HPDE6-E6E7 (cell line): ENCODE results near the gene COL4A1.
"Not testable (repeated sequence)": the region's sequence is repeated elsewhere in the genome, so short reads cannot be mapped to it uniquely, and the experiment has no call there.

Source experiments
- DNase-seq: peaks from one replicate; pipeline ENCODE4 v3.0.0; 2011; ENCODE audit warnings: missing footprints; ENCODE audit errors: extremely low spot score

COL4A1 gene

DNA sequence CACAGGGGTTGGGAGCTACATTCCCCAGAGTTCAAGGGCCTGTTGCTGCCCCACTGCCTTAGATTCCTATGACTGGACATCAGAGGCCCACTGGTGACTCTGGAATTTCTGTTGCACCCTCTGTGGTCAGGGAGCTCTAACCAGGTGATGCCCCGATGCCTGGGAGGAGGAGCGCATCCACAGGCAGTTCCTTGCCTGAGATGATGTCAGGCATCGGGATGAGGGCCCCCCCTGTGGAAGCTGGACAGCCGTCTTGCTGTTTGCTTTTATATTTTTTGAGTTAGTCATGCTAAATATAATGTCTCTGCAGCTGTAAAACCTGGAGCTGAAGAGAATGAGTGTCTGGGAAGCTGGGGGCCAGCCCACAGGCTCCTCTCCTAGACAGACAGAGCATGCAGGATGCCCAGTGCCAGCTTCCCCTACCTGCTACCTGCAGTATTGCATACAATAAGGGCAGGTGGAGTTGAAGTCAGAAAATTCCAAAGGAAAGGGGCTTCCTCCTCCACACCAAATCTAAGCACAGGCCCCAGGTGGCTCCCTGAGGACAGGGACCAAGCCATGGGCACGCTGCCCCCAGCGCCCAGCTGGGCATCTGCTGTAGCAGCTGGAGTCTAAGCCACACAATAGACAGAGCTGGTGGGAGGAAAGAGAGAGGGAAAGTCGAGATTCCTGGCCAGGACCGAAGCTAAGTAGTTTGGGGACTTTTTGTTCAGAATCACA, 16.4 kb upstream of the COL4A1 start:
- no peak for DNase-seq

DNA sequence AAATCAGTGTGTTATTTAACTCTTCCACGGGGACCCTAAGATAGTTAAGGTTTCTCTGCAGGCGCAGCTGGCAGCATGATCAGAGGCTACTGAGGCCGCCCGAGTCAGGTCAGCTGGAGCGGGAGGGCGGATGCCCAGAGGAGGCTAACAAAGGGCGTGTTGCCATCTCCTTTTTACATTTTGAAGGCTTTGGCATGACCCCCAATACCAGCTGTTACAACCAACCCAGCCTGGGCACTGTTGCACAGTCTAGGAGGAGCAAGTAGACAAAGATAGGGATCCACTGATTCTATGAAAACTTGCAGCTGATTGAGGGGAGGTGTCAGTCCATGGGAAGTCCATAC, 15.8 kb upstream of the COL4A1 start:
- no peak for DNase-seq

DNA sequence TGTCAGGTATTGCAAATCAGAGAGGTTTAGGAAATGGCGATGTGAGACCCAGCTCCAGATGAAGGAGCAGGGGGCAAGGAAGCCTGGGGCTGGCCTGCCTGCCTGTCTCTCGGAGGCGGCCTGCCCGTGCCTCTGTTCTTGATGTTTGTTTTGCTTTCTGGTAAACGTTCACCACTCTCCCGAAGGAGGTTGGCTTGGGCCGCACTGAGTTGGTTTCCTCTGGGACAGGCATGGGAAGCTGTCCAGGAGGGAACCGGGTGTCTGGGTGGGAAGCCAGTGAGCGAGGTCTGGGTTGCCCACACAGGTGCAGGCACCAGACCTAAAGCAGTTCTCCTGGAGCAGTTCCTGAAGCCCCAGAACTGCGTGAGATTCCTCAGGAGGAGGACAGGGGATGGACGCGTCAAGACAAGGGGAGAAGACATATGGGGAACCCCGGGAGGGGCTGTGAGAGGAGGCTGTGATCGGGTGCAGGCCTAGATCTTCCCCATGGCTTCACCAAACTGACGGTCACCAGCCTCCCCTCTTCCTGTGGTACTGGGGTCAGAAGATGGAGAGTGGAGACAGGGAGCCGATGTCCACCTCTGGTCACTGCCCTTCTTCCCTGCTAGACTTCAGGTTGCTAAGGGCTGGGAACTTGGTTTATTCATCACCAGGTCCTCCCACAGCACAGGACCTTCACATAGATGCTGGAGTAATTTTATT, 15.3 kb upstream of the COL4A1 start:
- DNase-seq = no peak

DNA sequence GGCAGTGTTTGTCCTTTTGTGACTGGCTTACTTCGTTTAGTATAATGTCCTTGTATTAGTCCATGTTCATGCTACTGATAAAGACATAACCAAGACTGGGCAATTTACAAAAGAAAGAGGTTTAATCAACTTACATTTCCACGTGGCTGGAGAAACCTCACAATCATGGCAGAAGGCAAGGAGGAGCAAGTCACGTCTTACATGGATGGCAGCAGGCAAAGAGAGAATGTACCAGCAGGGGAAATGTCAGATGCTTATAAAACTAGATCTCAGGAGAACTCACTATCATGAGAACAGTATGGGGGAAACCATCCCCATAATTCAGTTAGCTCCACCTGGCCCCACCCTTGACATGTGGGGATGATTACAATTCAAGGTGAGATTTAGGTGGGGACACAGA, 14.6 kb upstream of the COL4A1 start:
- DNase-seq = not testable (repeated sequence)

DNA sequence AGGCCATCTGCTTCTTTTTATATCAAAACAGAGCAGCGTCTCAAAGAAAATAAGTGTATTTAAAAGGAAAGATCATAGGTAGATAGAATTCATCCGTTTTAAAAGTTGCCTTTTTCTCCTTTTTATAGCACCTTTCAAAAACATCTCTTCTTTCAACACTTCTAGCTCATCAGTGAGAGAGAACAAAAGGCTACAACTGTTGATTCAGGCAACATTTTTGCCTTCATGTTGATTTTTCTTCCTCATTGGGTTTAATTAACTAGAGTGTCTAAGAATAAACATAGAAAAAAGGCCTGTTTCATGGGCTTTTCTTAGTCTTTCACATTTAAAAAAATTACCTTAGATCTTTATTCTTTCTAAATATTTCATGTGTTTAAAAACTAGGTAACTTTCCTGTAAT, 13.7 kb upstream of the COL4A1 start:
- no peak for DNase-seq

DNA sequence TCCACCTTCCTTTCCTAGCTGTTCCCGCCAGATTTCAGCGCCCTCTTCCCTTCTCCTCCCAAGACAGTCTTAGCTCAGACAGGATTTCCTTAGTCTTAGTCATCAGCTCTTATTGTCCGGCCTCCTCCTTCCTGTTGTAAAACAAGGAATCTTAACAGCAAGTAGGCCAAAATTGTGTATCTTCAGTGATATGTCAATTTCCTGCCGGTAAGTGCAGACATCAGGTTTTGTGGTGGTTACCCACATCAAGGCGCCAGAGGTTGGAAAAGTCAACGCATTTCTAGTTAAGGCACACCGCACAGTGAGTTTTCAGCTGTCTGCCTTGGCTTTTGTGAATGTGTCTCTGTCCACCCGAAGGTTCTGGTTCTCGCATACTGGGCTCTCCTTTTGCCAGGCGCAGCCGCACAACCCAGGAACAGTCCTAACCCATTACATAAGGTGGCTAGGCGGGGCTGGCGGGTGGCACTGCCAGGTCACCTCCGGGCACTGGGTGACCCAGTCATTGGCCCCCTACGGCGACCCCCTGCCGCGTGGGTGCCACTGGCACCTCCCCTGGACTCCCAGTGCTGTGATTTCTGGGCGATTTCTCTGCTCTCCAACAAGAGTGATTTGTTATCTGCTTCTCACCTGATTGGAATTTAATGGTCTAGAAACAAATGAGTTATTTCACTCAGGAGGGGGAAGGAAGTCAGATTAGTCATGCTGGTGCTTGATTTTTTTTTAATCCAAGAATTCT, 13.0 kb upstream of the COL4A1 start:
- peak; percentile 84 for DNase-seq

DNA sequence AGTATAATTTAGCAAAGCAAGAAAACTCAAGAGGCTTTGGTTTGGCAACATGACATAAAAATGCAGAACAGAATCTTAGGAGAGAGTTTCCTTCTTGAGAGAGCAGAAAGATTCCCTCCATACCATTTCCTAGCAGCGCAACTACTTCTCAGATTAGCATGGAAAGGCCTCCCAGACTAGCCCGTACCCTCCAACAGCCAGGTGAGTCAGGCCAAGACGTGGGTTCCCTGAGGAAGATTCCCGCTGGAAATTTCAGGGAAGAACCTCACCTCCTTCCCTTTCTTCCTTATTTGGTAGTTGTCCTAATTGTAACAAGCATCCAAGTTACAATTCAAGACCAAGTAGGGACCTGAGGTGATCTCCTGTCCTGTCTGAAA, 12.4 kb upstream of the COL4A1 start:
- no peak for DNase-seq

DNA sequence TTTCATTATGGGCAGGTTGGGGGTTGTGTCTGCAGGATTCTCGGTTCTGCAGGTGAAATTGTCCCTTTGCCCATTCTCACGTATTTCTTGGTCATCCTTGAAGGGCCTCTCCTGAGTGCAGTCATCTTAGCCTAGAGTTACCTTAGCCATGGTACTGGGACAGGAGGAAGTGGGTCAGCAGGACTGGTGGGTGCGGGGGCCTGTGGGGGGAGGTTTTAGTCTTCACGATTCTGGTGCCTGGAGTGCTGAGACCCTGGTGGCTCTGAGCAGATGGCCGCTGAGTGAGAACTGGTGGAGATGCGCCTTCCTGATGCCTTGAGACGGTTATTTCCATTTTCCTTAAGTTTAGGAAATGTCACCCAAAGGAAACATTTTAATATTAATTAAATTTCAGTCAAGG, 12.0 kb upstream of the COL4A1 start:
- DNase-seq = no peak

DNA sequence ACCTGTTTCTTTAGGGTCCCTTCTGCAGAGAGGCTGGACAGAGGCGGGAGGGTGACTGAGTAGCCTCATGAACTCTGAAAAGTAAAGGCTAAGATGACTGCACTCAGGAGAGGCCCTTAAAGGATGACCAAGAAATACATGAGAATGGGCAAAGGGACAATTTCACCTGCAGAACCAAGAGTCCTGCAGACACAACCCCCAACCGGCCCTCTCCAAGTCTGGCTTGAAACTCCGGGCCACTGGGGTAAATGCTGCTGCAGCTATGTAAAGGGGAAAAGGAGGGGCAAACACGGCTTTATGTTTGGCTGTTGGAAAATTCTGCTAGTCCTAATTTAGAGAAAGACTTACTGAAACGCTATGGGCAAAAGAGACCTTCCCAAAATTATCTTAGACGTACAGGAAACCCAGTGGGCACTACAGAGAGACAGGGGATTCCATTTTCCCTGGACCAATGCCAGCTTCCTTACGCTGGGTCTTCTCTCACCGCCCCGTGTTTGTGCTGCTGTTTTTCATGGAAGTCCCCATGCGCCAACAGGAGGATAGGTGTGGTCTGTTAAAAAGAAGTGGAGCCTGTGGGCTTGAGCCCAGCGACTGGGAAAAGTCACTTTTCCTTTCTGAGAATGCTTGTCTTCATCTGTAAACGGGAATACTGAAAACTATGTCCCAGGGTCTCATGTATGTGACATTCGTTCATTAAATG, 10.7 kb upstream of the COL4A1 start:
- DNase-seq = no peak

DNA sequence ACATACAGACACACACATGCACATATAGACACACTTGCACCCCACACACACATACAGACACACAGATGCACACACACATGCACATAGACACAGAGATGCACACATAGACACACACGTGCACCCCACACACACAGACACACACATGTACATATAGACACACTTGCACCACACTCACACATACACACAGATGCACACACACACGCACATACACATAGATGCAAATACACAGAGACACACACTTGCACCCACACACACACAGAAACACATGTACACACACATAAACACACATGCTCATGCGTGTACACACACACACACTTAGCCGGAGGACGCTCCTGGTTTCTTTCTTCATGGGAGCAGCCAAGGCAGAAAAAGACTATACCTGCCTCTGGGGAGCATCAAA, 10.1 kb upstream of the COL4A1 start:
- no peak for DNase-seq

DNA sequence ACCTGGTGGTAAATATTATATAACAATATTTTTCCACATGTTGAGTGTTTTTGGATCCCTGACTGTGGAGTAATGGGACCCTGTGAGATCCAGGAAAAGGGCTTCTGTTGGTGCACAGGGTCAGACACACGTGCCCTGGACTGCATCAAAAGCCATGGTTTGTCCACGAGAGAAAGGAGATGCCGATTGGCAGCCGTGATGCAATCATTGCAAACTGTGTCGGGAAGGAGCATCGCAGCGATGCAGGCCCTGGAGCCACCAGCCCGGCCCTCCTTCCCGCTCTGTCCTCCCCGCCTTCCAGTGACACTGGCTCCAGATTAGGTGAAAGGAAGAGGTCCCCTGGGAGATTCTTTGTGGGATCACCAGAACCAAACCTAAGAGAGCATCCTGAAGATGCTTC, 9.2 kb upstream of the COL4A1 start:
- no peak for DNase-seq

DNA sequence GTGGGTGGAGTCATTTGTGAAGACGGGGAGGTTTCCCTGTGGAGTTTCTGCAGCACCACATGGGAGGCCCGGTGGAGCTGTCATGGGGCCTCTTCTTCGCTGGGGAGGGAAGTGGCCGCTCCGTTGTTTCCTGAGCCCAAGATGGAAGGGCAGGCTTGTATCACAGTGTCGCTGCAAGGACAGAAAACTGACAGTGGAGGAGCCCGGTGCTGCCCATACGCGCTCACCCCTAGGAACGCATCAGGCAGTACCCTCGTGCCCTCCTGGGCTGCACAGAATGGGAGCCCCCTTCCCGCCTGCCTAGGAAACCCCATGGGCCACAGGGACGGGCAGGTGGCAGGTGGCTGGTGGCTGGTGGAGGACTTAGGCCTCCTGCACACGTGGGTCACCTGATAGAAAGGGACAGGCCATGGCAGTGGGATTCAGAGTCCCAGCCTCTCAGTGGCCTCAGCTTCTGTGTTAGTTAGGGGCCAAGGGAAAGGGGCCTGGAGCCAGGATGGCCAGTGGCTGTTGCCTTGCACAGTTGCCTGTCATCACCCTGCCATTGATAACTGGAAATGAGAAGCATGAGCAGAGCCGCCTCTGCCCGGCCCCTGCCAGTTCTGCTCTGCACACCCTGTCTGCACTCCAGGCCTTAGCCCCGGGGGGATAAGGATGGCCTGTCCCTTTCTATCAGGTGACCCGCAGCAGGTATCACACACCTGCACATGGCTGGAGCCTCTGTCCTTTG, 7.7 kb upstream of the COL4A1 start:
- no peak for DNase-seq

DNA sequence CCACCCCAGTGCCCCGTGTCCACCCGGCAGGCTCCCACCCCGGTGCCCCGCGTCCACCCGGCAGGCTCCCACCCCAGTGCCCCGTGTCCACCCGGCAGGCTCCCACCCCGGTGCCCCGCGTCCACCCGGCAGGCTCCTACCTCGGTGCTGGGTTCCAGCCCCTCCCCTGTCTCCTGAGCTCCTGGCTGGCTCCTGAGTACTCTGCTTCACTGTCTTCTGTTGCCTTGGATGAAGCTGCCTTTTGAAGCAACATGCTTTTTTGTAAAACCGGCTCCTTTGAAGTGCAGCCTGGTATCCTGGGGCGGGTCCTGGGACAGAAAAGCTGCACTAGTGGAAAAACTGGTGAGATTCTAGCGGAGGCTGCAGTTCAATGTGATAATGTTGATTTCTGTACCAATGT, 6.8 kb upstream of the COL4A1 start:
- not testable (repeated sequence) for DNase-seq

DNA sequence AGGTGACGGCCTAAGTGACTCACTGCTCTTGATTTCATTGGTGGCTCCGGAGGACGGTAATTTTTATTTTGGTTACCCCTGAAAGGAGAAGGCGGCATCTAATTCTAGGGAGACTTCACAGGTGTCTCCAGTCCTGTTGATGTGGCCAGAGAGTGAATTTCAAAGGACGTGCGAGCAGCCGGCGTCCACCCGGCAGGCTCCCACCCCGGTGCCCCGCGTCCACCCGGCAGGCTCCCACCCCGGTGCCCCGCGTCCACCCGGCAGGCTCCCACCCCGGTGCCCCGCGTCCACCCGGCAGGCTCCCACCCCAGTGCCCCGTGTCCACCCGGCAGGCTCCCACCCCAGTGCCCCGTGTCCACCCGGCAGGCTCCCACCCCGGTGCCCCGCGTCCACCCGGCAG, 6.3 kb upstream of the COL4A1 start:
- not testable (repeated sequence) for DNase-seq

DNA sequence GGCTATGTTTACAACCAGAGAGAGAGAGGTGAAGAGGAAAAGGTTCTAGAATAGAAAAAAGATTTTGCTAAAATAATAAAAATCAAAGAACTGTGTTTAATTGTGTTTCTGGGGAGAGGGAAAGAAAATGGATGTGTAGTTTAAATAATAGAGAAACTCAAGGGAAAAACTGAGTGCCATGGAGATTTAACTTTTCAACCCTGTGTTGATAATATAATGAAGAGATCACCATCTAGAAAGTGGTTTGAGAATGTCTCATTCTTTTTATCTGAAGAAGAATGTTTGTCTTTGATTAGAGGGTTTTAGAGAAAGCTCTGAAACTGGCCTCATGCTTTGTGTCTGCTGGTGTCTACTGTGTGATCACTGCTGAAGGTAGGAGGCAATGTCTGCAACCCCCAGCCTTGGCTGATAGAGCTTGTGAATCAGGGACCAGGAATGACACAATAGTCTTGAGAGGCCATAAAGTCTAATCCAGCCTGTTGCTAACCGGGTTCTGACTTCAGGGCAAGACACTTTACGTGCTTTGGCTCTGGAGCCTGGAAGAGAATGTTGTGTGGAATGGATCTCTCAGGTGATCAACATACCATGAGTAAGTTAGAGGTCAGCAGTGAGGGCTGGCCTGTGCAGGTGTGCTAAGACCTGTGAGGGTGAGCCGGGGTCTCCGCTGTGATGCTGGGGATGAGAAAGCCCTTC, 5.5 kb upstream of the COL4A1 start:
- no peak for DNase-seq

DNA sequence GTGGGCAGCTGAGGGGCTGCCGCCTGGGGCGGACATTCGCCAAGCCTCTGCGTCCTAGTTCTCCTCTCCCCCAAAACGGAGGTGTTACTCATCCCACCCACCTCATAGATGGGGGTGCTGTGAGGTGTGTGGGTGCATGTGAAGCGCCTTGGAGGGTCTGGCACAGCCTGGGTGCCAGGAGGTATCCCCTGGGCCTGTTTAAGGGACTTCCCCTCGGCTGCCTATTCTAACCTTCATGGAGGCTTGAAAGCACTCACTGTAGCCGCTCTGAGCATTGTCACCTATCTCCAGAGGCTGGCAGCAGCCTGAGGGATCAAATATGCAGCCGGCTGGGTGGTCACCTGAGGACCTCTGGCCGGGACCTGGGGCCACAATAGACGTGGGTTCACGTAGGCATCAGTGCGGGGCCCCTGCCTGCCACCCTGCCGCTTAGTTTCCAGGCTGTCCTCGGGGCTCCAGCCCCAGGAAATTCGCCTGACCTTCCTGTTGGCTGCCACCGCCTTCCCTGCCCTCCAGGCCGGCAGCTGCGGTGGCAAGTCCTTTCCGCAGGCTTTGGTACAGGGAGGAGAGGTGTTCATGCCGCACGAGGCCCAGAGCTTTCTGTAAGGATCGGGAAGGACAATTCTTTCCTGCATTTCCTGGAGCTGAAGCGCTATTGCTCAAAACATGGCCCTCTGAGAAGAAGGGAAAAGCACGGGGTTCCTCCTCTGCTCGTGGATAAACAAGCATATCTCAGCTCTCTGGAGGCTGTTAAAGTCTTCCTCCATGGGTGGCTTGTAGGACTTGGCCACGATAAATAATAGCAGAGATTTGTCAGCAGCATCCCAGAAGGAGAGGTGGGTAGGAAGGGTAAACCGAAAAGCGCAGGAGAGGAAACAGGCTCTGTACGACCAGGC, 4.7 kb upstream of the COL4A1 start:
- DNase-seq = no peak

DNA sequence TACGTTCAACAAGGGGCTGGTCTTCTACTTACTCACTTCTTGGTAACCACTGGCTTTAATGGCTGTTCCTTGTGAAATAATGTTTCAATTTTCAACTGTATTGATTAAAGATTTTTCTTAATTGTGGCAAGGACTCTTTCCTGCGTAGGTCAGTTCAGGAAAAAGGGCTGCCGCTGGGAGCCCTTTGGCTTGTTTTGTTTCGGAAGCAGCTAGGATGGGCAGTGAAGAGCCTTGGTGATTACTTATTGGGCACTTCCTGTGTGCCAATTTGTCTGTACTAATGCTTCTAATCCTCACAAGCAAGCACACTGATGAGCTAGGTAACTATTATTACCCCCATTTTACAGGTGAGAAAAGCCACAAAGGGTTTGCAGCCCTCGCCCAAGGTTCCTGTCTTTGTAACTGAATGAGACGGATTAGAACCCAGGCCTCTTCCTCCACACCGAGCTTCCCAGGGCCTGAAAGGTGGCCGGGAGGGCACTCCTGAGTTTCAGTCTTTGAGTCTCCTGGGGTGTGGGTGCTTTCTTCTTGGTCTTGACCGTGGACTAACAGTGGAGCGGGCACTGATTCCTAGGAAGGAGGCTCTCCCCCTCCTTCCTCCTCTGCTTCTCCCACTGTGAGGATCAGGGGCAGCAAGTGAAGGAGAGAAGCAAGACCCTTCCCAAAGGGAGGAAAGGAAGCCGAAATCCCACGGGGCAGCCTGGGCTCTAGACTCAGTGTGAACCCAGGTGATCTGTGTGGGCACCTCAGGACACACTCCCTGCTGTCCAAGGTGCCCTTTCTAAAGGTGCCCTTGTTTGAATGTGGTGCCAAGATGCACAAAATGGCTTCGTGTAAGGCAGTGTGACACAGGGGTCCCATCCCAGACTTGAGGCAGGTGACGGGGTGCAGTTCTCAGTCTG, 3.8 kb upstream of the COL4A1 start:
- DNase-seq = no peak

DNA sequence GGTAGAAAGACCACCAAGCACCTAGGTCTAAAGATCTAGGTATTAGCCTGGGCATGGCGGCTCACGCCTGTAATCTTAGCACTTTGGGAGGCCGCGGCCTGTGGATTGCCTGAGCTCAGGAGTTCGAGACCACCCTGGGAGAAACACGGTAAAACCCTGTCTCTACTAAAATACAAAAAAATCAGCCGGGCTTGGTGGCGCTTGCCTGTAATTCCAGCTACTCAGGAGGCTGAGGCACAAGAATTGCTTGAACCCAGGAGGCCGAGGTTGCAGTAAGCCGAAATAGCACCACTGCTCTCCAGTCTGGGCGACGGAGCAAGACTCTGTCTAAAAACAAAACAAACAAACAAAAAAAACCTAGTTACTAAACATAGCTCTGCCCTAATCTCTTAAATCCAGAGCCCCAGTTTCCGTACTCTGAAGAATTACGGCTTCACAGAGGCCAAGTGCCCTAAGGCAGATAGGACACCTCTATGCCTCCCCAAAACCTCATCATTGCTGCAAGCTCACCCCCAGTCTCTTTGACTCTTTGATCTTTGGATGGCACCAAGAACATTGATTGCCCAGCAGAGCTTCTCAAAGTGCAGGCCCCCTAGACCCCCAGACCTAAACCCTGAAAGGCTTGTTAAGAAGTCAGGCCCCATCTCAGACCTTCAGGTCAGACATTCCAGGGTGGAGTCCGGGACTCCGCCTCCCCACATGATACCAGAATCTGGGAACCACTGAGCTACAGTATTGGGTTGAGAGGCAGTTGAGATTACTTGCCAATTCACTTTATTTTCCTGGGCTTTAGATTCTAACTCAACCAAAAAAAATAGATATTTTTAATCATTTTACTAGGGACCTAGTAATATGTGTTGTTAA, 2.9 kb upstream of the COL4A1 start:
- no peak for DNase-seq
